HepG2 (cell line): Measurements from ENCODE around the gene JAK2. TPM values are rescaled to one million over a fixed set of nuclear protein-coding genes. Genes with fewer than 3 reads are reported as not detected.

ENCODE experiments used
- ATAC-seq: fragments of 200-7000 bp; cut with Tn5 transposase; 3 replicates; pipeline ENCODE4 v1.9.1; 2020; ENCODE audit warnings: mild to moderate bottlenecking, moderate library complexity
- BruUV-seq: library from RNA; stranded (reverse); fragments of 400-500 nt; replicated peaks from 2 replicates; lab custom pipeline; 2021; lab: Mats Ljungman, UMichigan
- CTCF ChIA-PET: fragments of 300-600 bp; formaldehyde crosslinking; extraction: SDS; loops from one replicate; lab custom pipeline; 2021; ENCODE audit warnings: low total read pairs, inconsistent platforms, low intra/inter-chr PET ratio; lab: Yijun Ruan, JAX
- POLR2A ChIA-PET: fragments of 350-600 bp; sonication (Branson Sonifier 250); formaldehyde crosslinking; loops from one replicate; lab custom pipeline; 2020; ENCODE audit warnings: antibody characterized with exemption, inconsistent platforms; lab: Yijun Ruan, JAX
- DNase-seq: peaks from one replicate; pipeline ENCODE4 v3.0.0-alpha.2; 2015; ENCODE audit warnings: low spot score
- FAIRE-seq: peaks from 3 replicates; lab custom pipeline; 2011; peaks lifted over from hg19 to GRCh38; lab: Jason Lieb, UNC
- H2AFZ ChIP-seq: one replicate; pipeline ENCODE4 v1.6.1; 2011; ENCODE audit warnings: low read length, inconsistent platforms
- H3K27ac ChIP-seq: fragments of 300-600 bp; 3 replicates; pipeline ENCODE4 v1.8.0; 2011; ENCODE audit warnings: mixed run types, mild to moderate bottlenecking, mixed read lengths, low read length, inconsistent platforms; ENCODE audit not compliant: insufficient read depth; ENCODE audit errors: extremely low read length
- H3K27me3 ChIP-seq, 2 experiments: fragments of 200-600 bp in 1 of 2; 2 replicates in 1 of 2; 3 replicates in 1 of 2; pipeline versions ENCODE4 v1.6.0 to v1.8.0; 2011; ENCODE audit warnings: low read length in 2 of 2, mild to moderate bottlenecking in 2 of 2, moderate library complexity in 2 of 2, inconsistent platforms in 1 of 2; ENCODE audit not compliant: insufficient read depth in 2 of 2, control insufficient read depth in 1 of 2
- H3K36me3 ChIP-seq, 2 experiments: fragments of 200-600 bp in 1 of 2; replicated peaks in 1 of 2; 2 replicates in 1 of 2; 3 replicates in 1 of 2; pipeline versions ENCODE4 v1.5.1 to v1.8.0; 2011; ENCODE audit warnings: low read length in 2 of 2, inconsistent platforms in 1 of 2; ENCODE audit not compliant: insufficient read depth in 2 of 2, control insufficient read depth in 1 of 2
- H3K4me1 ChIP-seq: 2 replicates; pipeline ENCODE4 v1.5.1; 2012; ENCODE audit warnings: low read length, inconsistent platforms; ENCODE audit not compliant: insufficient read depth
- H3K4me2 ChIP-seq: 2 replicates; pipeline ENCODE4 v1.6.0; 2011; ENCODE audit warnings: low read depth, low read length, inconsistent platforms
- H3K4me3 ChIP-seq, 3 experiments: fragments of 200-600 bp in 1 of 3; sonication (generic), shearing (Covaris generic) in 1 of 3; replicated peaks in 1 of 3; 2 replicates each; pipeline ENCODE4 v1.5.1; 2011 to 2016; ENCODE audit warnings: low read length in 3 of 3, inconsistent platforms in 2 of 3, low read depth in 2 of 3, mild to moderate bottlenecking in 2 of 3, control low read depth in 1 of 3, mixed read lengths in 1 of 3; ENCODE audit not compliant: insufficient read depth in 1 of 3
- H3K79me2 ChIP-seq: one replicate; pipeline ENCODE4 v1.6.1; 2011; ENCODE audit warnings: low read length, inconsistent platforms; ENCODE audit not compliant: insufficient read depth
- H3K9ac ChIP-seq: 2 replicates; pipeline ENCODE4 v1.6.0; 2011; ENCODE audit warnings: mild to moderate bottlenecking, low read depth, low read length, inconsistent platforms; ENCODE audit not compliant: insufficient read depth
- H3K9me3 ChIP-seq: 2 replicates; pipeline ENCODE4 v1.5.1; 2012; ENCODE audit warnings: mild to moderate bottlenecking, low read length
- H4K20me1 ChIP-seq: 2 replicates; pipeline ENCODE4 v1.6.0; 2011; ENCODE audit warnings: inconsistent platforms, mild to moderate bottlenecking, low read length, moderate library complexity; ENCODE audit not compliant: insufficient read depth
- CEBPB ChIP-seq: IDR thresholded peaks from 2 replicates; pipeline ENCODE4 v1.6.1; 2011; ENCODE audit warnings: low read depth, low read length, improper control_type of control experiment, borderline replicate concordance
- CERS6 ChIP-seq: sonication (generic); formaldehyde crosslinking; IDR thresholded peaks from 2 replicates; pipeline ENCODE4 v1.5.0; 2020; ENCODE audit warnings: missing genetic modification reagents
- CREB3 ChIP-seq: sonication (generic); formaldehyde crosslinking; IDR thresholded peaks from 2 replicates; pipeline ENCODE4 v1.5.0; 2020; ENCODE audit warnings: missing genetic modification reagents
- JUNB ChIP-seq: sonication (generic); formaldehyde crosslinking; IDR thresholded peaks from 2 replicates; pipeline ENCODE4 v1.8.0; 2022; ENCODE audit warnings: missing genetic modification reagents, mild to moderate bottlenecking, borderline replicate concordance
- KDM5B ChIP-seq: sonication (generic); formaldehyde crosslinking; IDR thresholded peaks from 2 replicates; pipeline ENCODE4 v1.4.0; 2020; ENCODE audit warnings: missing genetic modification reagents, mild to moderate bottlenecking, borderline replicate concordance
- MEF2D ChIP-seq: sonication (generic); formaldehyde crosslinking; IDR thresholded peaks from 2 replicates; pipeline ENCODE4 v1.5.1; 2020; ENCODE audit warnings: mild to moderate bottlenecking, missing genetic modification reagents
- MEIS1 ChIP-seq: sonication (generic); formaldehyde crosslinking; IDR thresholded peaks from 2 replicates; pipeline ENCODE4 v1.9.0; 2021; ENCODE audit warnings: mild to moderate bottlenecking, missing genetic modification reagents, moderate library complexity, borderline replicate concordance
- NKX3-1 ChIP-seq: sonication (generic); formaldehyde crosslinking; IDR thresholded peaks from 2 replicates; pipeline ENCODE4 v1.5.0; 2020; ENCODE audit warnings: missing genetic modification reagents
- NPAS2 ChIP-seq: sonication (generic); formaldehyde crosslinking; IDR thresholded peaks from 2 replicates; pipeline ENCODE4 v1.8.0; 2022; ENCODE audit warnings: mild to moderate bottlenecking, missing genetic modification reagents, borderline replicate concordance
- PHF20 ChIP-seq: sonication (generic); formaldehyde crosslinking; IDR thresholded peaks from 2 replicates; pipeline ENCODE4 v1.5.0; 2020; ENCODE audit warnings: mild to moderate bottlenecking, missing genetic modification reagents
- PHF8 ChIP-seq: sonication (generic); formaldehyde crosslinking; IDR thresholded peaks from 2 replicates; pipeline ENCODE4 v1.5.0; 2020; ENCODE audit warnings: missing genetic modification reagents
- PRPF4 ChIP-seq: fragments of 200-400 bp; formaldehyde crosslinking; IDR thresholded peaks from 2 replicates; pipeline ENCODE4 v1.6.1; 2016; ENCODE audit warnings: low read length, low read depth; ENCODE audit not compliant: poor library complexity, severe bottlenecking
- SOX5 ChIP-seq: IDR thresholded peaks from 2 replicates; pipeline ENCODE4 v1.6.1; 2016; ENCODE audit warnings: borderline replicate concordance
- ZBTB21 ChIP-seq: sonication (generic); formaldehyde crosslinking; IDR thresholded peaks from 2 replicates; pipeline ENCODE4 v1.4.0; 2020; ENCODE audit warnings: missing genetic modification reagents
- ZBTB7A ChIP-seq: sonication (generic); formaldehyde crosslinking; IDR thresholded peaks from 2 replicates; pipeline ENCODE4 v1.8.0; 2022; ENCODE audit warnings: mild to moderate bottlenecking, missing genetic modification reagents
- ZGPAT ChIP-seq: IDR thresholded peaks from 2 replicates; pipeline ENCODE4 v1.6.1; 2016; ENCODE audit warnings: mild to moderate bottlenecking
- ZNF552 ChIP-seq: sonication (generic); formaldehyde crosslinking; IDR thresholded peaks from 2 replicates; pipeline ENCODE4 v1.9.0; 2022; ENCODE audit warnings: missing genetic modification reagents, mild to moderate bottlenecking, borderline replicate concordance
- ZNF703 ChIP-seq: sonication (generic); formaldehyde crosslinking; IDR thresholded peaks from 2 replicates; pipeline ENCODE4 v1.5.1; 2020; ENCODE audit warnings: missing genetic modification reagents, mild to moderate bottlenecking, moderate library complexity, borderline replicate concordance
- WGBS: methylation state at CpG from one replicate; pipeline ENCODE4 v1.1.6; 2017; ENCODE audit warnings: low lambda C conversion rate; 5-methylcytosine and 5-hydroxymethylcytosine counted together
- in situ Hi-C: cut with HindIII; loops from 2 replicates; pipeline ENCODE4 v1.10.0; 2017; ENCODE audit warnings: low pct_unique_long_range_greater_than_20kb; ENCODE audit not compliant: extremely low pct_ligation_motif_present
- intact Hi-C: fragments of 100-400 bp; cut with micrococcal nuclease; formaldehyde crosslinking; loops from one replicate; pipeline ENCODE4 v1.10.0; 2022; ENCODE audit not compliant: unreplicated experiment
- polyA plus RNA-seq, 8 experiments: library from polyadenylated mRNA; depleted of rRNA in 3 of 8; stranded (reverse) in 7 of 8; unstranded in 1 of 8; fragments of >200 nt; fragmentation: Illumina TruSeq in 4 of 8; extraction: Trizol in 4 of 8; gene quantifications; 2 replicates each; pipeline versions ENCODE4 v1.2.1 to v1.2.3, GENCODE V29; 2011 to 2016; ENCODE audit warnings: low read depth in 4 of 8, missing spikeins in 1 of 8, mixed read lengths in 1 of 8; ENCODE audit not compliant: insufficient read depth in 1 of 8
- total RNA-seq, 5 experiments: library from RNA; depleted of rRNA; stranded (reverse); fragments of >200 nt; fragmentation: Illumina TruSeq; extraction: Trizol; gene quantifications; 2 replicates each; pipeline ENCODE4 v1.2.3, GENCODE V29; 2016; ENCODE audit warnings: low read depth in 1 of 5

JAK2 gene
- total and polyA plus RNA-seq, 2 of the 13 experiments (the other 11 are each of a cell fraction or from before 2014, with no cell fraction given): 1.1 to 4.1 TPM

DNA sequence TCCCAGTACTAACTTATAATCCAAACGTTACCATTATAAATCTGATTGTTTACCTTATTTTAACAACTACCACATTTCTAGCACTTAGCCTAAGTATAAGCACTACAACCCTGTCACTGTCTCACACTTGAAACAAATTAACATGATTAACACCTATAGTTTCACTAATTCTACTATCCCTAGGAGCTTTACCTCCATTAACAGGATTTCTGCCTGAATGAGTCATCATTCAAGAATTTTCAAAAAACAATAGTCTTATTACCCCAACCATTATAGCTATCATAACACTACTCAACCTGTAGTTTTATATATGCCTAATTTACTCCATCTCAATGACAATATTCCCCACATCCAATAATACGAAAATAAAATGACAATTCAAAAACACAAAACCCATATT lies 110.7 kb downstream of the JAK2 start:
- H3K27ac ChIP-seq: no peak overlapping the region
- 94% methylated on average over 2 of the region's 2 CpGs for WGBS
- no peak for DNase-seq
- H3K9ac ChIP-seq: no peak overlapping the region
- no peaks in the 10 kb centered on the region for H3K9me3 ChIP-seq
- FAIRE-seq: no peak
- intact Hi-C loops (no loop called here), in situ Hi-C loops (no loop called here)
- ATAC-seq: no peak
- BruUV-seq: no TSS peak
- H3K4me2 ChIP-seq: no peak overlapping the region
- ChIA-PET POLR2A (no interaction called here), CTCF (no interaction called here)
- TF ChIP-seq JUNB (CRISPR knock-in tag) (no peak), PRPF4 (no peak), ZNF703 (no peak), ZGPAT (CRISPR knock-in tag) (no peak), CEBPB (no peak), ZNF552 (CRISPR knock-in tag) (no peak)
- H2AFZ ChIP-seq: no peak overlapping the region
- no peaks in the 10 kb centered on the region for H3K79me2 ChIP-seq
- H4K20me1 ChIP-seq: no peaks in the 10 kb centered on the region
- no peaks in the 10 kb centered on the region for H3K27me3 ChIP-seq
- H3K36me3 ChIP-seq: no peaks in the 10 kb centered on the region
- H3K4me1 ChIP-seq: no peaks in the 10 kb centered on the region
- no peak overlapping the region for H3K4me3 ChIP-seq

DNA sequence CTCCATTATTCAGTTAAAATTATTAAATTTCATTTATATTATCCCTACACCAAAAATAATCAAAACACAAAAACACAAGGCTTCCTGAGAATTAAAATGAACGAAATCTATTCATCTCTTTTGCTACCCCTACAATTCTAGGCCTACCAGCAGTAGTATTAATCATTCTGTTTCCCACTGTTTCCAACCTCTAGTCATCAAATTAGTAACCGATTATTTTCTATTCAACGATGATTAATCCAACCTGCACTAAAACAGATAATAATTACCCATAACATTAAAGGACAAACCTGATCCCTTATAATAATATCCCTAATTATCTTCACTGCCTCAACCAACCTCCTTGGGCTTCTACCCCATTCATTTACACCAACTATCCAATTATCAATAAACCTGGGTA lies 114.4 kb downstream of the JAK2 start:
- H3K9me3 ChIP-seq: no peaks in the 10 kb centered on the region
- no peaks in the 10 kb centered on the region for H4K20me1 ChIP-seq
- H3K4me3 ChIP-seq: no peak overlapping the region
- intact Hi-C loops: no loop called here
- no peaks in the 10 kb centered on the region for H3K79me2 ChIP-seq
- H3K27me3 ChIP-seq: no peaks in the 10 kb centered on the region
- ChIA-PET POLR2A (no interaction called here), CTCF (no interaction called here)
- no peak overlapping the region for H2AFZ ChIP-seq
- FAIRE-seq (no peak), ATAC-seq (no peak), DNase-seq (no peak)
- no peak overlapping the region for H3K27ac ChIP-seq
- BruUV-seq: no TSS peak
- no peak overlapping the region for H3K4me2 ChIP-seq
- WGBS: 95% methylated on average over 3 of the region's 3 CpGs
- H3K36me3 ChIP-seq: no peaks in the 10 kb centered on the region
- no peak overlapping the region for H3K9ac ChIP-seq
- in situ Hi-C loops: no loop called here
- H3K4me1 ChIP-seq: no peaks in the 10 kb centered on the region
- TF ChIP-seq MEF2D (CRISPR knock-in tag) (no peak), NKX3-1 (CRISPR knock-in tag) (no peak), PHF8 (CRISPR knock-in tag) (no peak), PHF20 (CRISPR knock-in tag) (no peak), NPAS2 (CRISPR knock-in tag) (no peak), ZBTB21 (CRISPR knock-in tag) (no peak), CREB3 (CRISPR knock-in tag) (no peak), KDM5B (no peak), MEIS1 (no peak), CERS6 (no peak), ZBTB7A (CRISPR knock-in tag) (no peak), SOX5 (no peak), ZNF703 (no peak)
